Retinal pigment epithelial cell (primary cell): Measurements from ENCODE around the gene LRRC1.

Experiments
- DNase-seq: peaks from one replicate; pipeline ENCODE4 v3.0.0-alpha.2; 2010; ENCODE audit warnings: low read depth
- H3K4me3 ChIP-seq: 2 replicates; pipeline ENCODE4 v1.5.1; 2011; ENCODE audit warnings: mild to moderate bottlenecking, low read length, control low read depth, moderate library complexity
- CTCF ChIP-seq: conservative IDR thresholded peaks from 2 replicates; pipeline ENCODE4 v1.5.1; 2011; ENCODE audit warnings: low read depth, low read length, control low read depth, inconsistent platforms

The LRRC1 gene

DNA sequence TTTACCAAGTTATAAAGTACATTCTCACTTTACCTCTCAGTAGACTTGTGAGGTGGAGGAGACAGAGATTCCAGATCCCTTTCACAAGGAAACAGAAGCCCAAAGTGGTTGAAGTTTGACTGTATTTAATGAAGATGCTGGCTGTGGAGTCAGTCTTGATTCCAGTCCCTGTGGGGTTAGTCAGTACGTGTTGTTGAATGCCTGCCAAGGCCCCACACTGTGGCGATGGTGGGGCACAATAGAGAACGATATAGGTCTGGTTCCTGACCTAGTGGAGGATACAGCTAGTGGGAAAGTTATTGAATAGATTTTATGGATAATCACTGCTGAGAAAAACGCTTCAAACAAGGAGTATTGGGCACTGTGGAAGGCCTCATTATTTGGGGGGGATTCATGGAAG, 71.4 kb downstream of the LRRC1 start:
- no peak overlapping the region for H3K4me3 ChIP-seq
- no peak for DNase-seq
- TF ChIP-seq CTCF, result no peak

GRCh38 chr6:53868626-53869025, 73.8 kb downstream of the LRRC1 start:
- no peak for DNase-seq
- no peak overlapping the region for H3K4me3 ChIP-seq
- TF ChIP-seq CTCF, result no peak

DNA sequence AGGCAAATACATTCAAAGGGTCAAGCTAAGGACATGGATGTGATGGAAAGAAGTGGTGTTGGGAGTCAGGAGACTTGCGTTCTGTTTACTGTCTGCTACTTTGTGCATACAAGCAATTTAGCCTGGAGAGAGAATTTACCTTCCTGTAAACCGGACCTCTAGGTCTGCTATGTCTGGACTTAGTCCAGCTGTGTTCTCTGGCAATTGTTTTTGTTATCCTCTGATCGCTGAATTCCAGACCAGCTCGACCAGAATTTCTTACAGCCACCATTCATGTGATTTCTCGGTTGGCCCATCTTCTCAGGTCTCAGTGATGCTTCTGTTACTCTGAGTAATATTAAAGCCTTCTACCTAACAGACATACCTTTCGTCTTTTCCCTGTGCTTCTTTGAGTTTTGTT, 75.2 kb downstream of the LRRC1 start:
- DNase-seq, result peak; percentile 46
- no peak for TF ChIP-seq CTCF
- no peak overlapping the region for H3K4me3 ChIP-seq

DNA sequence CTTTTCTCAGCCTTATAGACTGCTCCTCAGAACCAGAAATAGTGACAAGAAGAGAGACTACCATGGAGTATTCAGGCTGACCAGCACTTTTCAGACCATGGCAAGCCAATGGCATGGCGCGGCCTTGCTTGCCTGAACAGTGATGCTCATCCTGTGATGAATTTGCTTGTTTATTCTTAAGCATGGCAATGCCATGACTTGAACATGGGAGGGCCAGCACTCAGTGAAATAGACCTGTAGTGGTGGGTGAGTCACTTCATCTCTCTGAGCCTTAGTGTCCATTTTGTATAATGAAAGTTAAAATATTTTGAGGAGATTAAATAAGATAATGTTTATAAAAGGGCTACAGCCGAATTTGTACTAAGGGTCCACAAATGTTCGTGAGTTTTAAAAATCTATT, 79.1 kb downstream of the LRRC1 start:
- no peak for DNase-seq
- no peak overlapping the region for H3K4me3 ChIP-seq
- no peak for TF ChIP-seq CTCF

DNA sequence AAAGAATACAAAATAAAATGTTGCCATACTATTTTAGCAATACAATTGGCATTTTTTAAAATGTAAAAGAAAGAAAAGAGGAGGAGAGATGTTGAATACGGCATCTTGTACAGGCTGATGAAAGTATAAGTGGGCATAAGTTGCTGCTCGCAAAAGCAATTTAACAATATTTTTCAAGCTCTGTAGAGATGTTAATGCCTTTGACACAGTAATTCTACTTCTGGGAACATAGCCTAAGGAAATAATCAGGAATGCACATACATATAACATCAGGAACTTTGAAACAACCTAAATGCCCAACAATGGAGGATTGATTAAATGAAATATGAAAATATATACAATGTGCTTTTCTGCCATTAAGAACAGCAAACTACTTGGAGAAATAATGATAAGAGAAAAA, 80.2 kb downstream of the LRRC1 start:
- no peak for TF ChIP-seq CTCF
- no peak for DNase-seq
- H3K4me3 ChIP-seq, result no peak overlapping the region

- no peak overlapping the region for H3K4me3 ChIP-seq
- no peak for DNase-seq
- TF ChIP-seq CTCF, result no peak
These were observed 82.3 kb downstream of the LRRC1 start for GRCh38 chr6:53877151-53877550.

DNA sequence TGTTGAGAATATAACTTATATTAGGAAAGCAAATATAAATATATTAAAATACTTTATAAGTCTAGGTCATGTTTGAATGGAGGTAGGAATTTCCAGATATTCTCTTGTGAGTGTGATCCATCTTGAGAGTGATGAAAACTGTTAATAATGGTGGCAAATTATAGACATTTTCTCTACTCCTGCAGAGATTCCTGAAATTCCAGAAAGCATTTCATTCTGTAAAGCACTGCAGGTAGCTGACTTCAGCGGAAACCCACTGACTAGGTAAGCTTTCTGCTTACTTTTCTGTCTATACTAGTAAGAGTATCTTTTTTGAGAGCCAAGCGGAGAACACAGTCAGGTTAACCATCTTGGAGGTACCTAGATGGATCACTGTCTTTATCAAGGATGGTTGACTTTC, 84.0 kb downstream of the LRRC1 start:
- TF ChIP-seq CTCF, result no peak
- no peak for DNase-seq
- H3K4me3 ChIP-seq, result no peak overlapping the region
